GM23248 (cell line): ENCODE measurements around the gene RUFY1.
"Not testable (repeated sequence)": the region's sequence is repeated elsewhere in the genome, so short reads cannot be mapped to it uniquely, and the experiment has no call there.

Experiments
- EZH2 ChIP-seq: fragments of 200-600 bp; sonication (generic); IDR thresholded peaks from 2 replicates; pipeline ENCODE4 v1.6.1; 2018; ENCODE audit warnings: antibody characterized with exemption, mild to moderate bottlenecking; ENCODE audit not compliant: insufficient read depth, poor library complexity, severe bottlenecking
- EZH2phosphoT487 ChIP-seq: fragments of 200-600 bp; sonication (generic); IDR thresholded peaks from 2 replicates; pipeline ENCODE4 v1.6.1; 2018; ENCODE audit warnings: antibody characterized with exemption, moderate library complexity, mild to moderate bottlenecking, low read depth; ENCODE audit not compliant: insufficient read depth

DNA sequence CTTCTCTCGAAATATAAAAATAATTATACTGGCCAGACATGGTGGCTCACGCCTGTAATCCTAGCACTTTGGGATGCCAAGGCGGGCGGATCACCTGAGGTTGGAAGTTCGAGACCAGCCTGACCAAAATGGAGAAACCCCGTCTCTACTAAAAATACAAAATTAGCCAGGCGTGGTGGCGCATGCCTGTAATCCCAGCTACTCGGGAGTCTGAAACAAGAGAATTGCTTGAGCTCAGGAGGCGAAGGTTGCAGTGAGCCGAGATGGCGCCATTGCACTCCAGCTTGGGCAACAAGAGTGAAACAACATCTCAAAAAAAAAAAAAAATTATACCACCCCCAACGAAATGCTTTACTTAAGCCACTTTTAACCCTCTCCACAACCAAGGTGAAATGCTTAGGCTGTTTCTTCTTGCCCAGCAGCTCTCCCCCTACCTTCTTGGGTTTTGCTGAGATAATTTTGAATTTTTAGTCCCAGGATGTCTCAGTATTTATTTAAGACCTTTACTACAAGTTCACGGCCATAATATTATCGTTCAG, 8.0 kb downstream of the RUFY1 start:
- TF ChIP-seq EZH2phosphoT487, EZH2: not testable (repeated sequence)
